A673 (cell line): ENCODE data around the gene CDCP2. TPM values are rescaled to one million over a fixed set of nuclear protein-coding genes. Genes with fewer than 3 reads are reported as not detected.

ENCODE experiments used
- BruUV-seq: library from RNA; stranded (reverse); fragments of 400-500 nt; replicated peaks from 2 replicates; lab custom pipeline; 2021; lab: Mats Ljungman, UMichigan
- CTCF ChIA-PET: fragments of 300-600 bp; sonication (Branson Sonifier 250); formaldehyde crosslinking; loops from one replicate; lab custom pipeline; 2022; ENCODE audit warnings: antibody characterized with exemption; lab: Charles Lee
- POLR2A ChIA-PET: fragments of 300-600 bp; sonication (Branson Sonifier 250); formaldehyde crosslinking; loops from one replicate; lab custom pipeline; 2022; ENCODE audit warnings: antibody characterized with exemption; ENCODE audit not compliant: low non-redundant PET; lab: Charles Lee
- DNase-seq: peaks from one replicate; pipeline ENCODE4 v3.0.0-alpha.2; 2015; ENCODE audit warnings: low spot score
- H3K27ac ChIP-seq: fragments of 200-600 bp; sonication (generic); 2 replicates; pipeline ENCODE4 v1.5.1; 2016; ENCODE audit warnings: mixed run types, low read depth, mild to moderate bottlenecking, mixed read lengths, antibody characterized with exemption, low read length; ENCODE audit not compliant: poor library complexity, severe bottlenecking
- H3K27me3 ChIP-seq: fragments of 200-600 bp; sonication (generic); replicated peaks from 2 replicates; pipeline ENCODE4 v1.6.1; 2017; ENCODE audit warnings: mixed run types, low read depth, mild to moderate bottlenecking, mixed read lengths, antibody characterized with exemption, low read length; ENCODE audit not compliant: insufficient read depth, poor library complexity
- H3K36me3 ChIP-seq: fragments of 200-600 bp; sonication (generic); 2 replicates; pipeline ENCODE4 v1.6.1; 2016; ENCODE audit warnings: mixed run types, mild to moderate bottlenecking, mixed read lengths, antibody characterized with exemption, low read length; ENCODE audit not compliant: insufficient read depth, poor library complexity, severe bottlenecking
- H3K4me1 ChIP-seq: fragments of 200-600 bp; sonication (generic); 2 replicates; pipeline ENCODE4 v1.6.1; 2017; ENCODE audit warnings: mixed run types, mild to moderate bottlenecking, mixed read lengths, antibody characterized with exemption, low read length; ENCODE audit not compliant: insufficient read depth, poor library complexity, severe bottlenecking
- H3K4me3 ChIP-seq: fragments of 200-600 bp; sonication (generic); 2 replicates; pipeline ENCODE4 v1.5.1; 2016; ENCODE audit warnings: low read depth, mixed run types, mild to moderate bottlenecking, mixed read lengths, low read length; ENCODE audit not compliant: poor library complexity, severe bottlenecking
- H3K9me3 ChIP-seq: fragments of 200-600 bp; sonication (generic); 2 replicates; pipeline ENCODE4 v1.6.1; 2016; ENCODE audit warnings: mixed run types, low read depth, mild to moderate bottlenecking, mixed read lengths, antibody characterized with exemption, low read length; ENCODE audit not compliant: poor library complexity, severe bottlenecking
- EZH2 ChIP-seq: fragments of 200-600 bp; sonication (generic); IDR thresholded peaks from 2 replicates; pipeline ENCODE4 v1.6.1; 2017; ENCODE audit warnings: borderline replicate concordance, low read depth, mild to moderate bottlenecking, mixed read lengths, antibody characterized with exemption, low read length; ENCODE audit not compliant: poor library complexity, severe bottlenecking
- intact Hi-C: fragments of 100-400 bp; cut with micrococcal nuclease; formaldehyde crosslinking; loops from one replicate; pipeline ENCODE4 v1.10.0; 2022; ENCODE audit not compliant: unreplicated experiment
- total RNA-seq: library from RNA; stranded (reverse); gene quantifications from 2 replicates; pipeline ENCODE4 v1.2.3, GENCODE V29; 2021
- TF ChIP-seq, protein P1 (sequence below): fragments of 300-800, 200-600 bp; sonication (generic); conservative IDR thresholded peaks from 2 replicates; pipeline ENCODE4 v1.5.1; 2017; ENCODE audit warnings: low read depth, mild to moderate bottlenecking, antibody characterized with exemption, low read length, moderate library complexity, mixed read lengths

CDCP2 gene
- total RNA-seq, 1 experiment from 2014 or later: not detected

DNA sequence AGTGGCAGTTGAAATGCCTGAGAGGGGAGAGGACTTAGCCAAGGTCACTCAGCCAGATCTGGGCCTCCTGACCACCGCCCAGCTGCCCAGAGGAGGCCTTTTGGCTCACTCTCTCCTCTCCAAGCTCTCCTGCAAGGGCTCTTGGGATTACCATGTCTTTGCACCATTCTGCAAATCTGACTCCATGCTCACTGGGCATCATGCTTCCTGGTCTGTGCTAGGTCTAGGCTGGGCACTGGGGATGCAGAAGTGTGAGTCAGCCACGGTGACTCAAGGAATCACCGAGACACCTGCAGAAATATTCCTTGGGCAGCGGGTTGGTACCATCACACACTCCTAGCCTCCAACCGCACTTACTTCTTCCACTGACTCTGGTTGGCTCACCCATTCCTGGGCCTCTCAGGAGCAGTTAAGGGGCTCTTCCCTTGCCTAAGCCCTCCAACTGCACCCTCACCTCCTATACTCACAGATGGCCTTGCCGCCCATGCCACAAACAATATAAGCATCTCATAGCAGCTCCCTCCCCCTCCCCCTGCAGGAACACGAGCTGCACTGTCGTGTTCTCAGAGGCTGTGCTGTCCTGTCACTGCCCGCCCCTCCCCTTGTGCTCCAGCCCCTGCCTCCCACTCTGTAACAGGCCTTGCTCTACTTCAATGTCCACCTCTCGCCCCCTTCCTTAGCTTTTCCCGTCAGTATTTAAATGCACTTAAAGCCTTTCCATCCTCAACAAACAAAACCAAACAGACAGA, 34.8 kb downstream of the CDCP2 start:
- Histone ChIP-seq H3K36me3 (no peaks in the 10 kb centered on the region), H3K4me1 (no peaks in the 10 kb centered on the region), H3K9me3 (no peaks in the 10 kb centered on the region), H3K27me3 (no peaks in the 10 kb centered on the region), H3K27ac (no peak overlapping the region), H3K4me3 (no peak overlapping the region)
- TF ChIP-seq, protein P1, sequence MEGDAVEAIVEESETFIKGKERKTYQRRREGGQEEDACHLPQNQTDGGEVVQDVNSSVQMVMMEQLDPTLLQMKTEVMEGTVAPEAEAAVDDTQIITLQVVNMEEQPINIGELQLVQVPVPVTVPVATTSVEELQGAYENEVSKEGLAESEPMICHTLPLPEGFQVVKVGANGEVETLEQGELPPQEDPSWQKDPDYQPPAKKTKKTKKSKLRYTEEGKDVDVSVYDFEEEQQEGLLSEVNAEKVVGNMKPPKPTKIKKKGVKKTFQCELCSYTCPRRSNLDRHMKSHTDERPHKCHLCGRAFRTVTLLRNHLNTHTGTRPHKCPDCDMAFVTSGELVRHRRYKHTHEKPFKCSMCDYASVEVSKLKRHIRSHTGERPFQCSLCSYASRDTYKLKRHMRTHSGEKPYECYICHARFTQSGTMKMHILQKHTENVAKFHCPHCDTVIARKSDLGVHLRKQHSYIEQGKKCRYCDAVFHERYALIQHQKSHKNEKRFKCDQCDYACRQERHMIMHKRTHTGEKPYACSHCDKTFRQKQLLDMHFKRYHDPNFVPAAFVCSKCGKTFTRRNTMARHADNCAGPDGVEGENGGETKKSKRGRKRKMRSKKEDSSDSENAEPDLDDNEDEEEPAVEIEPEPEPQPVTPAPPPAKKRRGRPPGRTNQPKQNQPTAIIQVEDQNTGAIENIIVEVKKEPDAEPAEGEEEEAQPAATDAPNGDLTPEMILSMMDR: no peak
- no peak for TF ChIP-seq EZH2
- DNase-seq: no peak
- CTCF ChIA-PET: no interaction called here
- no TSS peak for BruUV-seq
- POLR2A ChIA-PET: no interaction called here
- intact Hi-C loops: no loop called here

GRCh38 chr1:54115520-54115919, 37.3 kb downstream of the CDCP2 start:
- POLR2A ChIA-PET: no interaction called here
- H3K4me1 ChIP-seq: no peaks in the 10 kb centered on the region
- H3K9me3 ChIP-seq: no peaks in the 10 kb centered on the region
- DNase-seq: no peak
- H3K36me3 ChIP-seq: no peaks in the 10 kb centered on the region
- no peak overlapping the region for H3K4me3 ChIP-seq
- no peaks in the 10 kb centered on the region for H3K27me3 ChIP-seq
- no peak overlapping the region for H3K27ac ChIP-seq
- BruUV-seq: no TSS peak
- TF ChIP-seq EZH2: no peak
- TF ChIP-seq, protein P1: no peak
- intact Hi-C loops: no loop called here
- CTCF ChIA-PET: no interaction called here

DNA sequence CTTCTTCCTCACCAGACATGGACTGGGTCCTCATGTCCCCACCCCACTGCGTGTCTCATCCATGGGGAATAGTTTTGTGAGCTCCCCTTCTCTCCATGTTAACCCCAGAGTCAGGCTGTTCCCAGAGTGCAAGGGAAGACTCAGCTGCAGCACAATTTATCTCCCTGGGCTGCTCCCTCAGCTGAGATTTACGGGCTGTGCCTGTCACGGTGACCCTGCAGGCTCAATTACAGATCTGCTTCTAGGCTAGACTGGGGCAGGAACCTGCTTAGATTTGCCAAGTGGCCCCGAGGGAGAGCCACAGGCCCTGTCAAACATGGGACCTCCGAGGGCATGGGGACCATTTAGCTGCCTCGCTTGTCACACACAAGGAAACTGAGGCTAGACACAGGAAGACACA, 37.8 kb downstream of the CDCP2 start:
- Histone ChIP-seq H3K9me3 (no peaks in the 10 kb centered on the region), H3K27ac (no peak overlapping the region), H3K27me3 (no peaks in the 10 kb centered on the region), H3K36me3 (no peaks in the 10 kb centered on the region), H3K4me3 (no peak overlapping the region), H3K4me1 (no peaks in the 10 kb centered on the region)
- BruUV-seq: no TSS peak
- POLR2A ChIA-PET: no interaction called here
- TF ChIP-seq, protein P1: no peak
- no peak for TF ChIP-seq EZH2
- no peak for DNase-seq
- intact Hi-C loops: no loop called here
- CTCF ChIA-PET: no interaction called here
